LHCN-M2 (cell line): ENCODE results near the gene C19orf33. TPM values are rescaled to one million over a fixed set of nuclear protein-coding genes. Genes with fewer than 3 reads are reported as not detected.
"Not testable (repeated sequence)": the region's sequence is repeated elsewhere in the genome, so short reads cannot be mapped to it uniquely, and the experiment has no call there.

ENCODE experiments used
- DNase-seq: peaks from one replicate; pipeline ENCODE4 v3.0.0-alpha.2; 2012; ENCODE audit warnings: low read depth
- total RNA-seq: library from RNA; depleted of rRNA; stranded (reverse); fragments of >200 nt; gene quantifications from 2 replicates; pipeline ENCODE4 v1.2.3, GENCODE V29; 2014; rRNA removed

Gene C19orf33
- total RNA-seq, 1 experiment from 2014 or later, result not detected

DNA sequence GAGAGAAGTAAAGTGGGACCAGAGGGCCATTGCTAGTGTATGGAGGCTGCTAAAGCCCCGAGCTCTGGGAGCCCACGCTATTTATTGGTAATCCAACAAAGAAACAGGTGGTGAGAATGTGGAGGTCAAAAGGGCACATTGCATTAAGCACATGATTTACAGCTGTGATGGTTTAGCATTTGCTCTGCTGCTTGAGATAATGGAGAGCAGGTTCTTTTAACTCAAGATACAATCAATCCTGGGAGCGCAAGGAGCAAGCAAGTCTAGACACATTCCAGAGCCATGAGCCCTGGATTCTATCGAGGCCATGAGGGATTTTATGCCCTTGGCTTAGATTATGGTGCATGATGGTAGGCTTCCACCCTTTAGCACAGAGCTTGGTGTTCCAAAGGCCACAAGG lies 35.0 kb downstream of the C19orf33 start:
- DNase-seq, result not testable (repeated sequence)

DNA sequence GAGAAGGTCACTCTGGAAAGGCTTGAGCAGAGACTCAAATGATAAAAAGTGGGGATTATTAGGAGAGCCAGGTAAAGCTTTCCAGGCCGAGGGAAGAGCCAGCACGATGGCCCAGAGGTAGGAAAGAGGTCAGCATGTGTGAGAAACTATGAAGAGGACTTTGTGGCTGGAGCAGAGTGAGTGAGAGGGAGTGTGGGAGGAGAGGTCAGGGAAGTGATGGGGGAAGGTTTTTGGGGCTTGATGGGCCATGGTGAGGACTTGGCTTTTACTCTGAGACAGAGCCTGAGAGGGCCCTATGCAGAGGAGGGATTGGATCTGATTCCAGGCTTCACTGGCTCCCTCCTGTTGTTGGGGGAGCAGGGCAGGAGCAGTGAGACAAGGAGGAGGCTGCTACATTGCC lies 36.9 kb downstream of the C19orf33 start:
- no peak for DNase-seq

DNA sequence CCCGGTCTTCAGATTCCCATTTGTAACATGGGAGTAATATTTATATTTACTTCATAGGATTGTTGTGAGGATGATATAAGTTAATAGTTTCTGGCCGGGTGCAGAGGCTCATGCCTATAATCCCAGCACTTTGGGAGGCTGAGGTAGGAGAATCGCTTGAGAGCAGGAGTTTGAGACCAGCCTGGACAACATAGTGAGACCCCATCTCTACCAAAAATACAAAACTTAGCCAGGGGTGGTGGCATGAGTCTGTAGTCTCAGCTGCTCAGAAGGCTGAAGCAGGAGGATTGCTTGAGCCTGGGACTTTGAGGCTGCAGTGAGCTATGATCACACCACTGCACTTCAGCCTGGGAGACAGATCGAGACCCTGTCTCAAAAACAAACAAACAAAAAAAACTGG lies 42.8 kb downstream of the C19orf33 start:
- no peak for DNase-seq

DNA sequence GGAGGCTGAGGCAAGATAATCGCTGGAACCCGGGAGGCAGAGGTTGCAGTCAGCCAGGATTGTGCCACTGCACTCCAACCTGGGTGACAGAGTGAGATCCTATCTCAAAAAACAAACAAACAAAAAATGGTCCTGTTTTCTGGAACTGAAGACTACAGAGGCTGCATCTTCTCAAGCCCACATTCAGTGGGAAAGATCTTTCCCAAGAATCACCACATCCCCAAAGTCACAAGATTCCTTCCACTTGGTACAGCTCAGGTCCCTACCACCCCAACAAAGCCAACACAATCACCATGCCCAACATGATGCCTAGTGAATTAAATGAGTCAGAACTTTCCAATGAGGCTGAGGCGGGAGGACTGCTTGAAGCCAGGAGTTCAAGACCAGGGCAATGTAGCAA lies 46.8 kb downstream of the C19orf33 start:
- no peak for DNase-seq

DNA sequence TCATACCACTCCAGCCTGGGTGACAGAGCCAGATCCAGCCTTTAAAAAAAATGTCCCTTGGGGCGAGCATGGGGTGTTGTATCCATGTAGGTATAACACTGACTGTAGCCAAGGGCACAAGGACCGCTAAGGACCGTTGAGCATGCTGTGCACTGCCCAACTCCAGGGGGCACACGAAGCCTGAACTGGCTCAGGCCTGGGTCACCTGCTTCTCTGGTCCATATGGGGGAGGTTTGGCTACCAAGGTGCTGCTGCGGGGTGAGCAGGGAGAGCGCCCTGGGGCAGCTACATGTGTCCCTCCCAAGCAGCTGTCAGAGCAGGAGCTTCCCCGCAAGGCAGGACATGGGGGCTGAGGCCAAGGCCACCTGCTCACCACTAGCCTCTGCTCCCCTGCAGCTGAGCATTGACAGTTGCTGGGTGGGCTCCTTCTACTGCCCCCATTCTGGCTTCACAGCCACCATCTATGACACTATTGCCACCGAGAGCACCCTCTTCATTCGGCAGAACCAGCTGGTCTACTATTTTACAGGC lies 47.9 kb downstream of the C19orf33 start:
- DNase-seq, result no peak

DNA sequence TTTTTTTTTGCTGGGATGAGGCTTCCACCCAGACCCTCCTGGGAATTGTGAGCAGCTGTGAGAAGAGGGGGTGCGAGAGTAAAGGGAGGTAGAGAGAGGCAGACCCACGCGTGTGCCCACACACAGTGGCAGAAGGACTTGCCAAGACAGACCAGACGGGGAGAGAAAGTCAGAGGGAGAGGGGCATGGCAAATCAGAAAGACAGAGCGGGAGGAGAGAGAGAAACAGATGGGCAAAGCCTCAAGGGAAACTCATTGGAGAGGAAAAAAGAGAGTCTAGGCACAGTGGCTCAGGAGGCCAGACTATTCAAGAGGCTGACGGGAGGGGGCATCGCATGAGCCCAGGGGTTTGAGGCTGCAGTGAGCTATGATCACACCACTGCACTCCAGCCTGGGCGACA lies 48.6 kb downstream of the C19orf33 start:
- DNase-seq, result peak; percentile 10

Other genes starting within 250 kb of the C19orf33 start
- gene DPF1, start 80.0 kb upstream of the C19orf33 start, total RNA-seq, result 13.8 and 14.1 TPM in 2 replicates
- gene PPP1R14A, start 47.9 kb upstream of the C19orf33 start, total RNA-seq, result not detected in 2 replicates
- gene SPINT2, start 39.7 kb upstream of the C19orf33 start, total RNA-seq, result 0.06 and 0.46 TPM in 2 replicates
- gene YIF1B, start 11.7 kb downstream of the C19orf33 start, total RNA-seq, result 117 and 118 TPM in 2 replicates
- 3.2 and 4.4 TPM in 2 replicates for gene KCNK6, start 15.6 kb downstream of the C19orf33 start, total RNA-seq
- 0.11 and 0.71 TPM in 2 replicates for gene CATSPERG, start 31.6 kb downstream of the C19orf33 start, total RNA-seq
- 399 and 568 TPM in 2 replicates for gene PSMD8, start 70.3 kb downstream of the C19orf33 start, total RNA-seq
- 1.3 and 2.6 TPM in 2 replicates for gene GGN, start 83.8 kb downstream of the C19orf33 start, total RNA-seq
- gene SPRED3, start 84.4 kb downstream of the C19orf33 start, total RNA-seq, result 5.6 and 6.9 TPM in 2 replicates
- gene FAM98C, start 98.8 kb downstream of the C19orf33 start, total RNA-seq, result 21.2 TPM in 2 replicates
- not detected in 2 replicates for gene RASGRP4, start 122.0 kb downstream of the C19orf33 start, total RNA-seq
- gene RYR1, start 129.4 kb downstream of the C19orf33 start, total RNA-seq, result 0.06 and 1.6 TPM in 2 replicates